Neural progenitor cell (in vitro differentiated cells): Measurements from ENCODE around the gene PAK6.

Experiments used
- EZH2 ChIP-seq: fragments of 200-600 bp; sonication (generic); IDR thresholded peaks from 2 replicates; pipeline ENCODE4 v1.6.1; 2017; ENCODE audit warnings: antibody characterized with exemption, mild to moderate bottlenecking, moderate library complexity
- EZH2phosphoT487 ChIP-seq: fragments of 200-600 bp; sonication (generic); IDR thresholded peaks from 2 replicates; pipeline ENCODE4 v1.6.1; 2017; ENCODE audit warnings: antibody characterized with exemption
- TF ChIP-seq, protein P1 (sequence below): fragments of 200-600 bp; sonication (generic); IDR thresholded peaks from 2 replicates; pipeline ENCODE4 v1.5.1; 2017; ENCODE audit warnings: antibody characterized with exemption, mild to moderate bottlenecking

DNA sequence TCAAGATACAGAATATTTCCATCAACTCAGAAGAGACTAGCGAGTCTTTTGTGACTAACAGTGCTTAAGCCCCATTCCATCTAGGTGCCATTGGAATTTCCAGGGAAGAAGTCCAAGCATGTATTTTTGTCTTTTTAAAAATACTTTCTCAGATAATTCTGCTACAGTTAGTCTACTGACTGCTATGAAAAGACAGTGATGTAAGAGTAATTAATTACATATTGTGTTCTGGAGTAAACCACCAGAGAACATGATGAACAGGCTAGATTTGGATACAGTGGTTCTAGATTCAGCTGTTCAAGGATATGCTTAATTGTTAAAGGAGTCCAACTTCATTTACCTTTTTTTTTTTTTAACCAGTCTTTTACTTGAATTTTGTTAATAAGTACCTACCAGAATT, 34.8 kb upstream of the PAK6 start:
- TF ChIP-seq, protein P1, sequence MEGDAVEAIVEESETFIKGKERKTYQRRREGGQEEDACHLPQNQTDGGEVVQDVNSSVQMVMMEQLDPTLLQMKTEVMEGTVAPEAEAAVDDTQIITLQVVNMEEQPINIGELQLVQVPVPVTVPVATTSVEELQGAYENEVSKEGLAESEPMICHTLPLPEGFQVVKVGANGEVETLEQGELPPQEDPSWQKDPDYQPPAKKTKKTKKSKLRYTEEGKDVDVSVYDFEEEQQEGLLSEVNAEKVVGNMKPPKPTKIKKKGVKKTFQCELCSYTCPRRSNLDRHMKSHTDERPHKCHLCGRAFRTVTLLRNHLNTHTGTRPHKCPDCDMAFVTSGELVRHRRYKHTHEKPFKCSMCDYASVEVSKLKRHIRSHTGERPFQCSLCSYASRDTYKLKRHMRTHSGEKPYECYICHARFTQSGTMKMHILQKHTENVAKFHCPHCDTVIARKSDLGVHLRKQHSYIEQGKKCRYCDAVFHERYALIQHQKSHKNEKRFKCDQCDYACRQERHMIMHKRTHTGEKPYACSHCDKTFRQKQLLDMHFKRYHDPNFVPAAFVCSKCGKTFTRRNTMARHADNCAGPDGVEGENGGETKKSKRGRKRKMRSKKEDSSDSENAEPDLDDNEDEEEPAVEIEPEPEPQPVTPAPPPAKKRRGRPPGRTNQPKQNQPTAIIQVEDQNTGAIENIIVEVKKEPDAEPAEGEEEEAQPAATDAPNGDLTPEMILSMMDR: no peak
- TF ChIP-seq EZH2phosphoT487 (no peak), EZH2 (no peak)
